NB4 (cell line): ENCODE results near the gene SNRPE.

ENCODE experiments used
- CTCF ChIP-seq: IDR thresholded peaks from one replicate; pipeline ENCODE4 v1.5.1; 2012; ENCODE audit warnings: low read depth, low read length
- POLR2A ChIP-seq: IDR thresholded peaks from 2 replicates; pipeline ENCODE4 v1.6.1; 2011; ENCODE audit warnings: mild to moderate bottlenecking; ENCODE audit not compliant: insufficient read length; ENCODE audit errors: extremely low read depth
- TF ChIP-seq, protein P1 (sequence below): IDR thresholded peaks from 2 replicates; pipeline ENCODE4 v1.6.1; 2011; ENCODE audit warnings: low read depth, low read length

- TF ChIP-seq CTCF (no peak), POLR2A (no peak)
- TF ChIP-seq, protein P1, sequence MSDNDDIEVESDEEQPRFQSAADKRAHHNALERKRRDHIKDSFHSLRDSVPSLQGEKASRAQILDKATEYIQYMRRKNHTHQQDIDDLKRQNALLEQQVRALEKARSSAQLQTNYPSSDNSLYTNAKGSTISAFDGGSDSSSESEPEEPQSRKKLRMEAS = no peak
Observed at GRCh38 chr1:203835476-203835875, 25.9 kb upstream of the SNRPE start.
